SK-N-SH (cell line): Measurements from ENCODE around the gene USP47. TPM values are rescaled to one million over a fixed set of nuclear protein-coding genes. Genes with fewer than 3 reads are reported as not detected.

Experiments
- CTCF ChIA-PET: fragments of 300-600, 350-600 bp; formaldehyde crosslinking; extraction: SDS; loops from one replicate; lab custom pipeline; 2021; lab: Yijun Ruan, JAX
- POLR2A ChIA-PET: fragments of 350-600 bp; sonication (Branson Sonifier 250); formaldehyde crosslinking; extraction: SDS; loops from one replicate; lab custom pipeline; 2020; ENCODE audit warnings: antibody characterized with exemption, inconsistent platforms; lab: Yijun Ruan, JAX
- DNase-seq: peaks from one replicate; pipeline ENCODE4 v3.0.0; 2012
- H2AFZ ChIP-seq: fragments of 200-600 bp; sonication (generic); 2 replicates; pipeline ENCODE4 v1.8.1; 2016; ENCODE audit warnings: antibody characterized with exemption, mild to moderate bottlenecking, low read depth
- H3F3A ChIP-seq: fragments of 200-600 bp; sonication (generic); replicated peaks from 2 replicates; pipeline ENCODE3; 2016; ENCODE audit warnings: antibody characterized with exemption, mild to moderate bottlenecking; ENCODE audit not compliant: insufficient read depth
- H3K27ac ChIP-seq, 2 experiments: fragments of 200-500 bp in 1 of 2; fragments of 200-600 bp in 1 of 2; sonication (Bioruptor generic) in 1 of 2; sonication (generic), shearing (Covaris generic) in 1 of 2; 2 replicates each; pipeline versions ENCODE4 v1.5.1 to v1.6.1; 2014 to 2016; ENCODE audit warnings: low read depth in 2 of 2, inconsistent platforms in 1 of 2, low read length in 1 of 2, mild to moderate bottlenecking in 1 of 2, mixed read lengths in 1 of 2
- H3K27me3 ChIP-seq: fragments of 200-600 bp; sonication (generic), shearing (Covaris generic); 2 replicates; pipeline ENCODE4 v1.6.1; 2016; ENCODE audit warnings: mixed run types; ENCODE audit not compliant: insufficient read depth
- H3K36me3 ChIP-seq, 2 experiments: fragments of 200-500 bp in 1 of 2; fragments of 200-600 bp in 1 of 2; sonication (Bioruptor generic) in 1 of 2; sonication (generic) in 1 of 2; replicated peaks in 1 of 2; 2 replicates each; pipeline versions ENCODE3 to v1.5.1; 2014 to 2016; ENCODE audit warnings: low read length in 1 of 2, mild to moderate bottlenecking in 1 of 2; ENCODE audit not compliant: insufficient read depth in 2 of 2, control insufficient read depth in 1 of 2
- H3K4me1 ChIP-seq, 2 experiments: fragments of 200-500 bp in 1 of 2; fragments of 200-600 bp in 1 of 2; sonication (Bioruptor generic) in 1 of 2; sonication (generic), shearing (Covaris generic) in 1 of 2; 2 replicates each; pipeline versions ENCODE4 v1.5.1 to v1.6.1; 2014 to 2016; ENCODE audit warnings: low read depth in 1 of 2, low read length in 1 of 2, mixed run types in 1 of 2; ENCODE audit not compliant: insufficient read depth in 2 of 2, control insufficient read depth in 1 of 2
- H3K4me2 ChIP-seq: fragments of 200-600 bp; sonication (generic), shearing (Covaris generic); 2 replicates; pipeline ENCODE4 v1.6.1; 2017; ENCODE audit warnings: mixed run types
- H3K4me3 ChIP-seq, 2 experiments: fragments of 200-500 bp in 1 of 2; fragments of 200-600 bp in 1 of 2; sonication (Bioruptor generic) in 1 of 2; sonication (generic), shearing (Covaris generic) in 1 of 2; 2 replicates each; pipeline versions ENCODE4 v1.5.1 to v1.8.1; 2014 to 2016; ENCODE audit warnings: low read depth in 2 of 2, inconsistent platforms in 1 of 2, low read length in 1 of 2, mild to moderate bottlenecking in 1 of 2, mixed read lengths in 1 of 2, moderate library complexity in 1 of 2
- H3K79me2 ChIP-seq: fragments of 200-600 bp; sonication (generic); 2 replicates; pipeline ENCODE4 v1.8.1; 2017; ENCODE audit warnings: mild to moderate bottlenecking; ENCODE audit not compliant: insufficient read depth
- H3K9ac ChIP-seq: fragments of 200-600 bp; sonication (generic); 2 replicates; pipeline ENCODE4 v1.6.1; 2017; ENCODE audit warnings: mixed run types
- H3K9me2 ChIP-seq: fragments of 200-600 bp; sonication (generic); 2 replicates; pipeline ENCODE4 v1.6.1; 2017; ENCODE audit warnings: mixed run types
- H3K9me3 ChIP-seq: fragments of 200-600 bp; sonication (generic); 2 replicates; pipeline ENCODE4 v1.6.1; 2017; ENCODE audit warnings: mixed run types, mild to moderate bottlenecking, moderate library complexity
- H4K20me1 ChIP-seq: fragments of 200-600 bp; sonication (generic); 2 replicates; pipeline ENCODE4 v1.6.1; 2017; ENCODE audit warnings: mild to moderate bottlenecking, mixed run types; ENCODE audit not compliant: insufficient read depth
- CHD2 ChIP-seq: fragments of 150-350 bp; IDR thresholded peaks from 2 replicates; pipeline ENCODE4 v1.6.1; 2018; ENCODE audit warnings: low read length; ENCODE audit not compliant: partially characterized antibody
- ELF1 ChIP-seq: IDR thresholded peaks from 2 replicates; pipeline ENCODE4 v1.4.0; 2012
- EP300 ChIP-seq, 2 experiments: IDR thresholded peaks; 2 replicates each; pipeline versions ENCODE4 v1.4.0 to v1.6.1; 2012; ENCODE audit warnings: borderline replicate concordance in 1 of 2, low read depth in 1 of 2, low read length in 1 of 2
- FOXM1 ChIP-seq: IDR thresholded peaks from 2 replicates; pipeline ENCODE4 v1.4.0; 2012; ENCODE audit warnings: low read depth, mild to moderate bottlenecking
- GABPA ChIP-seq: IDR thresholded peaks from 2 replicates; pipeline ENCODE4 v1.4.0; 2012; ENCODE audit warnings: low read depth, mild to moderate bottlenecking
- NFIC ChIP-seq: IDR thresholded peaks from 2 replicates; pipeline ENCODE4 v1.4.0; 2012; ENCODE audit warnings: borderline replicate concordance
- NRF1 ChIP-seq: IDR thresholded peaks from 2 replicates; pipeline ENCODE4 v1.6.1; 2012; ENCODE audit warnings: low read depth, mild to moderate bottlenecking, low read length
- POLR2AphosphoS5 ChIP-seq: IDR thresholded peaks from 2 replicates; pipeline ENCODE4 v1.6.1; 2012; ENCODE audit warnings: low read depth, low read length
- RAD21 ChIP-seq: IDR thresholded peaks from 2 replicates; pipeline ENCODE4 v1.6.1; 2012; ENCODE audit warnings: mild to moderate bottlenecking, low read length
- RFX5 ChIP-seq: IDR thresholded peaks from 2 replicates; pipeline ENCODE4 v1.6.1; 2012; ENCODE audit warnings: mild to moderate bottlenecking, improper control_type of control experiment, low read length
- RXRA ChIP-seq: IDR thresholded peaks from 2 replicates; pipeline ENCODE4 v1.4.0; 2012; ENCODE audit warnings: low read depth, mild to moderate bottlenecking, borderline replicate concordance
- SIN3A ChIP-seq: IDR thresholded peaks from 2 replicates; pipeline ENCODE4 v1.6.1; 2012; ENCODE audit warnings: low read depth, mild to moderate bottlenecking, low read length, moderate library complexity, borderline replicate concordance
- TCF12 ChIP-seq: IDR thresholded peaks from 2 replicates; pipeline ENCODE4 v1.4.0; 2012
- WGBS: methylation state at CpG from one replicate; pipeline ENCODE4 v1.1.6; 2017; ENCODE audit warnings: low lambda C conversion rate; 5-methylcytosine and 5-hydroxymethylcytosine counted together
- polyA plus RNA-seq, 3 experiments: library from polyadenylated mRNA; depleted of rRNA; stranded (reverse); fragments of >200 nt; gene quantifications; 2 replicates each; pipeline ENCODE4 v1.2.3, GENCODE V29; 2012
- TF ChIP-seq, protein P1 (sequence below): IDR thresholded peaks from 2 replicates; pipeline ENCODE4 v1.6.1; 2012; ENCODE audit warnings: mild to moderate bottlenecking, low read depth, low read length, moderate library complexity
- TF ChIP-seq, protein P2 (sequence below): IDR thresholded peaks from 2 replicates; pipeline ENCODE4 v1.4.0; 2012; ENCODE audit warnings: low read depth, borderline replicate concordance
- TF ChIP-seq, protein P3 (sequence below): IDR thresholded peaks from 2 replicates; pipeline ENCODE4 v1.4.0; 2012; ENCODE audit warnings: low read depth

USP47 gene
- polyA plus RNA-seq, 1 of the 3 experiments (the other 2 are of a cell fraction): 10.3 TPM

DNA sequence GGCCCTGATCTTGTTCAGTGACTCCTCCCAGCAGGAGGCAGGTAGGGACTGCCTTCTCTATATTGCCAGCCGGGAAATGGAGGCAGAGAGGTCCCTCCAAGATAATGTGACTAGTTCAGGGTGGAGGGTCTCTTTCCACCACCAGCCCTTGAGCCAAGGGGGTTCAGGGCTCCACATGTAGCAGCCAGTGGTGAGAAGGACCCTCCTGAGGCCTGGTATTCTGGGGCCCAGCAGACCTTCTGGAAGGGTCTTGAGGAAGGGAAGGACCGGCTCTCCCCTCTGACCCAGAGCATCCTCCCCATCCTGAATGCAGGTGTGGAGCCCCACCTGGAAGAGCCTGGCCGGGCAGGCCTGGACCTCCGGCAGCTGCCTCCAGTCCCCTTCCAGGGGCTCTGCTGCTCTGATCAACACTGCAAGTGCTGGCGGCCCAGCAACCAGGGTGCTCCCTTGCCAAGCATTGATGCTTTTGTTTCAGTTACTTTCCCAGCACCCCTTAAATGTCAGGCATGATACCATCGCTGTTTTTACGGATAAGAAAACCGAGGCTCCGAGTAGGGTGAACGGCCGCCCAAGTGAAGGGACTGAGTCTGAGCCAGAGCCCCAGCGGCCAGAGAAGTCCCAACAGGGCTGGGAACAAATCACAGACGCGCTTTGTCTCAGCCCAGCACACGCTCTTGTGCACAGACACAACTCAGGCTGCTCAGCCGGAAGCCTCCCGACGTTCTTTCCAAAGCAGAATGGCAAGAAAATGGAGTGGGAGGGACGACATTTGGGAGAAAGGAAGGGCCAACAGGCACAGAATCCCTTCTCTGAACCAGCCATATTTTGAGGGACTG is 127.8 kb downstream of the USP47 start:
- Histone ChIP-seq H3K4me1 (peaks cover 47 to 91% of the 10 kb centered on the region in 2 experiments), H3K27me3 (no peaks in the 10 kb centered on the region), H3K36me3 (peaks cover 38 to 42% of the 10 kb centered on the region in 2 experiments), H3F3A (peaks cover 23% of the 10 kb centered on the region), H3K4me3 (no peak overlapping the region; a peak in 1 of 4 replicates), H3K79me2 (peaks cover 40% of the 10 kb centered on the region), H2AFZ (no peak overlapping the region), H3K9ac (peak overlapping the region; percentile 43; the same call in 1 of the 2 replicates), H4K20me1 (no peaks in the 10 kb centered on the region), H3K9me3 (no peaks in the 10 kb centered on the region), H3K27ac (peak overlapping the region; percentile 85 to 100), H3K9me2 (no peaks in the 10 kb centered on the region), H3K4me2 (peak overlapping the region; percentile 4; the same call in 1 of the 2 replicates)
- CTCF ChIA-PET: interaction anchor here (1.5 to 5.0 kb wide), 4 partner anchors 8 to 75 kb away, joined by 3 to 39 read pairs (median 16); no protein-coding TSS in a partner anchor
- TF ChIP-seq, protein P1, sequence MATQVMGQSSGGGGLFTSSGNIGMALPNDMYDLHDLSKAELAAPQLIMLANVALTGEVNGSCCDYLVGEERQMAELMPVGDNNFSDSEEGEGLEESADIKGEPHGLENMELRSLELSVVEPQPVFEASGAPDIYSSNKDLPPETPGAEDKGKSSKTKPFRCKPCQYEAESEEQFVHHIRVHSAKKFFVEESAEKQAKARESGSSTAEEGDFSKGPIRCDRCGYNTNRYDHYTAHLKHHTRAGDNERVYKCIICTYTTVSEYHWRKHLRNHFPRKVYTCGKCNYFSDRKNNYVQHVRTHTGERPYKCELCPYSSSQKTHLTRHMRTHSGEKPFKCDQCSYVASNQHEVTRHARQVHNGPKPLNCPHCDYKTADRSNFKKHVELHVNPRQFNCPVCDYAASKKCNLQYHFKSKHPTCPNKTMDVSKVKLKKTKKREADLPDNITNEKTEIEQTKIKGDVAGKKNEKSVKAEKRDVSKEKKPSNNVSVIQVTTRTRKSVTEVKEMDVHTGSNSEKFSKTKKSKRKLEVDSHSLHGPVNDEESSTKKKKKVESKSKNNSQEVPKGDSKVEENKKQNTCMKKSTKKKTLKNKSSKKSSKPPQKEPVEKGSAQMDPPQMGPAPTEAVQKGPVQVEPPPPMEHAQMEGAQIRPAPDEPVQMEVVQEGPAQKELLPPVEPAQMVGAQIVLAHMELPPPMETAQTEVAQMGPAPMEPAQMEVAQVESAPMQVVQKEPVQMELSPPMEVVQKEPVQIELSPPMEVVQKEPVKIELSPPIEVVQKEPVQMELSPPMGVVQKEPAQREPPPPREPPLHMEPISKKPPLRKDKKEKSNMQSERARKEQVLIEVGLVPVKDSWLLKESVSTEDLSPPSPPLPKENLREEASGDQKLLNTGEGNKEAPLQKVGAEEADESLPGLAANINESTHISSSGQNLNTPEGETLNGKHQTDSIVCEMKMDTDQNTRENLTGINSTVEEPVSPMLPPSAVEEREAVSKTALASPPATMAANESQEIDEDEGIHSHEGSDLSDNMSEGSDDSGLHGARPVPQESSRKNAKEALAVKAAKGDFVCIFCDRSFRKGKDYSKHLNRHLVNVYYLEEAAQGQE: no peak
- TF ChIP-seq NFIC: no peak
- TF ChIP-seq RAD21: no peak
- TF ChIP-seq SIN3A: no peak
- TF ChIP-seq POLR2AphosphoS5: no peak
- TF ChIP-seq EP300 (IDR thresholded peaks at IDR 0.05; ENCODE audit: borderline replicate concordance in 1 of 2, low read depth in 1 of 2, low read length in 1 of 2): no peak
- no peak for TF ChIP-seq ELF1
- TF ChIP-seq, protein P2, sequence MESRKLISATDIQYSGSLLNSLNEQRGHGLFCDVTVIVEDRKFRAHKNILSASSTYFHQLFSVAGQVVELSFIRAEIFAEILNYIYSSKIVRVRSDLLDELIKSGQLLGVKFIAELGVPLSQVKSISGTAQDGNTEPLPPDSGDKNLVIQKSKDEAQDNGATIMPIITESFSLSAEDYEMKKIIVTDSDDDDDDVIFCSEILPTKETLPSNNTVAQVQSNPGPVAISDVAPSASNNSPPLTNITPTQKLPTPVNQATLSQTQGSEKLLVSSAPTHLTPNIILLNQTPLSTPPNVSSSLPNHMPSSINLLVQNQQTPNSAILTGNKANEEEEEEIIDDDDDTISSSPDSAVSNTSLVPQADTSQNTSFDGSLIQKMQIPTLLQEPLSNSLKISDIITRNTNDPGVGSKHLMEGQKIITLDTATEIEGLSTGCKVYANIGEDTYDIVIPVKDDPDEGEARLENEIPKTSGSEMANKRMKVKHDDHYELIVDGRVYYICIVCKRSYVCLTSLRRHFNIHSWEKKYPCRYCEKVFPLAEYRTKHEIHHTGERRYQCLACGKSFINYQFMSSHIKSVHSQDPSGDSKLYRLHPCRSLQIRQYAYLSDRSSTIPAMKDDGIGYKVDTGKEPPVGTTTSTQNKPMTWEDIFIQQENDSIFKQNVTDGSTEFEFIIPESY: no peak
- no peak for DNase-seq
- WGBS: 93% methylated on average over 17 of the region's 19 CpGs
- POLR2A ChIA-PET: interaction anchor here (1.1 to 2.3 kb wide), 3 partner anchors 10 to 40 kb away, joined by 4 to 21 read pairs (median 6); no protein-coding TSS in a partner anchor

DNA sequence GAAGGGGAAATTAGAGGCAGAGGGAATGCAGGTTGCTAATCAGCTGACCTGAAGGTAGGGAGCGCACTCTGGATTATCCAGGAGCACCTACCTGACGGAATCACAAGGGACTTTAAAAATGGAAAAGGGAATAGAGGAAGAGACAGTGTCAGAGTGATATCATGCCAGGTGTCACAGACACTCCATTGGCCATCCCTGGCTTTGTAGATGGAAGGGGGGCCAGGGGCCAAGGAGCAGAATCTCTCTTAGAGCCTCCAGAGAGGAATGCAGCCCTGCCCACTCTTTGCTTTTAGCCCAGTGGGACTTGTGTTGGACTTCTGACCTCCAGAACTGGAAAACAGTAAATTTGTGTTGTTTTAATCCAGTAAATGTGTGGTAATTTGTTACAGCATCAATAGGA is 128.8 kb downstream of the USP47 start:
- Histone ChIP-seq H3F3A (peaks cover 25% of the 10 kb centered on the region), H3K4me3 (no peak overlapping the region), H4K20me1 (no peaks in the 10 kb centered on the region), H3K4me2 (no peak overlapping the region), H3K9me2 (no peaks in the 10 kb centered on the region), H3K9ac (no peak overlapping the region), H3K27ac (peak overlapping the region in 1 of 2 experiments; percentile 100; a peak in 3 of 4 replicates), H3K36me3 (peaks cover 30 to 46% of the 10 kb centered on the region in 2 experiments), H3K79me2 (peaks cover 50% of the 10 kb centered on the region), H3K27me3 (no peaks in the 10 kb centered on the region), H2AFZ (no peak overlapping the region), H3K4me1 (peaks cover 56 to 88% of the 10 kb centered on the region in 2 experiments), H3K9me3 (no peaks in the 10 kb centered on the region)
- DNase-seq: no peak
- WGBS: 72% methylated on average over 2 of the region's 2 CpGs
- ChIA-PET CTCF (interaction anchor here (1.2 to 3.7 kb wide), 2 partner anchors 25 to 74 kb away, joined by 3 to 14 read pairs; no protein-coding TSS in a partner anchor), POLR2A (no interaction called here)
- TF ChIP-seq, protein P2: no peak
- TF ChIP-seq FOXM1 (no peak), GABPA (no peak), RXRA (no peak), NRF1 (no peak), CHD2 (no peak), RFX5 (no peak), TCF12 (no peak), EP300 (IDR thresholded peaks at IDR 0.05; ENCODE audit: borderline replicate concordance in 1 of 2, low read depth in 1 of 2, low read length in 1 of 2) (no peak), POLR2AphosphoS5 (no peak), ELF1 (no peak)
- TF ChIP-seq, protein P3, sequence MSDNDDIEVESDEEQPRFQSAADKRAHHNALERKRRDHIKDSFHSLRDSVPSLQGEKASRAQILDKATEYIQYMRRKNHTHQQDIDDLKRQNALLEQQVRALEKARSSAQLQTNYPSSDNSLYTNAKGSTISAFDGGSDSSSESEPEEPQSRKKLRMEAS: no peak
